Transverse colon (tissue), 4 donors: ENCODE results near the gene ANTKMT. TPM values are rescaled to one million over a fixed set of nuclear protein-coding genes. Genes with fewer than 3 reads are reported as not detected.

Source experiments
- DNase-seq: peaks from one replicate; pipeline ENCODE4 v3.0.0-alpha.2; 2019
- H3K27ac ChIP-seq, 4 donors: fragments of 200-600 bp; sonication (generic); 2 replicates each; pipeline ENCODE4 v1.5.1; 2016 to 2018; ENCODE audit warnings: inconsistent platforms in 4 of 4
- H3K27me3 ChIP-seq: fragments of 200-600 bp; sonication (generic); 2 replicates; pipeline ENCODE4 v1.5.1; 2017; ENCODE audit warnings: inconsistent platforms
- H3K36me3 ChIP-seq, 4 donors: fragments of 200-600 bp; sonication (generic); 2 replicates each; pipeline ENCODE4 v1.5.1; 2017 to 2019; ENCODE audit warnings: inconsistent platforms in 4 of 4
- H3K4me1 ChIP-seq, 4 donors: fragments of 200-600 bp; sonication (generic); 2 replicates each; pipeline ENCODE4 v1.5.1; 2017 to 2020; ENCODE audit warnings: inconsistent platforms in 4 of 4
- H3K4me3 ChIP-seq, 4 donors: fragments of 200-600 bp; sonication (generic); 1 replicate in 1 of 4; 2 replicates in 3 of 4; pipeline versions ENCODE4 v1.5.1 to v1.6.1; 2017 to 2019; ENCODE audit warnings: inconsistent platforms in 4 of 4
- H3K9me3 ChIP-seq, 2 donors: fragments of 200-600 bp; sonication (generic); 2 replicates each; pipeline ENCODE4 v1.5.1; 2017 to 2019; ENCODE audit warnings: inconsistent platforms in 2 of 2
- EP300 ChIP-seq: sonication (generic); formaldehyde crosslinking; IDR thresholded peaks from one replicate; pipeline ENCODE4 v1.6.1; 2017; ENCODE audit warnings: antibody characterized with exemption, low read depth
- POLR2A ChIP-seq: fragments of 450-650 bp; IDR thresholded peaks from one replicate; pipeline ENCODE4 v1.6.1; 2016; ENCODE audit warnings: antibody characterized with exemption, mild to moderate bottlenecking, moderate library complexity
- POLR2AphosphoS5 ChIP-seq, 3 donors: sonication (generic); formaldehyde crosslinking; IDR thresholded peaks; one replicate each; pipeline ENCODE4 v1.6.1; 2016; ENCODE audit warnings: antibody characterized with exemption in 3 of 3
- WGBS, 2 donors: methylation state at CpG; one replicate each; pipeline ENCODE4 v1.1.5; 2018; ENCODE audit warnings: low coverage in 1 of 2; 5-methylcytosine and 5-hydroxymethylcytosine counted together
- in situ Hi-C, 4 donors: fragments of 200-750 bp; cut with MboI; loops; one replicate each; pipeline versions ENCODE4 v1.15.0 to v1.15.1; 2017; ENCODE audit warnings: low sequenced_read_pairs in 3 of 4, low pct_ligation_motif_present in 1 of 4, low pct_unique_long_range_greater_than_20kb in 1 of 4
- intact Hi-C: fragments of 100-400 bp; cut with DNase I; formaldehyde crosslinking; loops from one replicate; pipeline ENCODE4 v1.15.1; 2023; ENCODE audit warnings: low total_unique reads
- total RNA-seq, 4 donors: library from RNA; depleted of rRNA; stranded (reverse); fragments of >200 nt; gene quantifications; one replicate each; pipeline ENCODE4 v1.1.0, GENCODE V29; 2016
- TF ChIP-seq, protein P1 (sequence below), 5 experiments: fragments of 200-600 bp in 3 of 5; fragments of 450-650 bp in 2 of 5; sonication (generic) in 3 of 5; IDR thresholded peaks; 1 replicate in 2 of 5; 2 replicates in 3 of 5; pipeline ENCODE4 v1.5.1; 2016 to 2017; ENCODE audit warnings: antibody characterized with exemption in 5 of 5, inconsistent platforms in 3 of 5, mild to moderate bottlenecking in 2 of 5, moderate library complexity in 1 of 5

The ANTKMT gene
- total RNA-seq, 4 donors from 2014 or later: 19.7 to 53.0 (median 38.2) TPM

DNA sequence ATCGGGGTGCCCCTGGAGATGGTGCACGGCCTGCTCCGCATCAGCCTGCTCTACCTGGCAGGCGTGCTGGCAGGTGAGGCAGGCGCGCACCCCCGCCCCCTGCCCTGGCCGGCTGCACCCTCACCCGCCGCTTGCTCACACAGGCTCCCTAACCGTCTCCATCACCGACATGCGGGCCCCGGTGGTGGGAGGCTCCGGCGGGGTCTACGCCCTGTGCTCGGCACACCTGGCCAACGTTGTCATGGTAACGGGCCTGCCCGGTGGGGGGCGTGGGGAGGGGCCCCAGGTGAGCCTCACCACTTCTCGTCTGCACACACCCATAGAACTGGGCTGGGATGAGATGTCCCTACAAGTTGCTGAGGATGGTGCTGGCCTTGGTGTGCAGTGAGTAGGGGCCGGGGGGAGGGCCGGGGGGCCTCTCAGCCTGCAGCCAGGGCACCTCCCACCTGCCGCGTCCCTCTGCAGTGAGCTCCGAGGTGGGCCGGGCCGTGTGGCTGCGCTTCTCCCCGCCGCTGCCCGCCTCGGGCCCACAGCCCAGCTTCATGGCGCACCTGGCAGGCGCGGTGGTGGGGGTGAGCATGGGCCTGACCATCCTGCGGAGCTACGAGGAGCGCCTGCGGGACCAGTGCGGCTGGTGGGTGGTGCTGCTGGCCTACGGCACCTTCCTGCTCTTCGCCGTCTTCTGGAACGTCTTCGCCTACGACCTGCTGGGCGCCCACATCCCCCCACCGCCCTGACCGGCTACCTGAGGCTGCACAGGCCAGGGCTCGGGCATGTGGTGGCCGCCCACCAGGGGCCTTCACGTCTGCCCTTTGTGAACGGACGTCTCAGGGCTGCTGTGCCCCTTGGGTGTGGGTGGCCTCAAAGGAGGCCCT is 43.4 kb upstream of the ANTKMT start:
- 71% methylated on average over 31 of the region's 57 CpGs; no CpG with 5 or more reads in 1 of the 2 donors for WGBS, 2 donors
- DNase-seq: no peak
- H3K4me1 ChIP-seq: peaks cover 34 to 70% (median 53%) of the 10 kb centered on the region in 4 donors
- TF ChIP-seq POLR2AphosphoS5 (IDR thresholded peaks at IDR 0.05) (no peak), EP300 (no peak), POLR2A (no peak)
- TF ChIP-seq, protein P1, sequence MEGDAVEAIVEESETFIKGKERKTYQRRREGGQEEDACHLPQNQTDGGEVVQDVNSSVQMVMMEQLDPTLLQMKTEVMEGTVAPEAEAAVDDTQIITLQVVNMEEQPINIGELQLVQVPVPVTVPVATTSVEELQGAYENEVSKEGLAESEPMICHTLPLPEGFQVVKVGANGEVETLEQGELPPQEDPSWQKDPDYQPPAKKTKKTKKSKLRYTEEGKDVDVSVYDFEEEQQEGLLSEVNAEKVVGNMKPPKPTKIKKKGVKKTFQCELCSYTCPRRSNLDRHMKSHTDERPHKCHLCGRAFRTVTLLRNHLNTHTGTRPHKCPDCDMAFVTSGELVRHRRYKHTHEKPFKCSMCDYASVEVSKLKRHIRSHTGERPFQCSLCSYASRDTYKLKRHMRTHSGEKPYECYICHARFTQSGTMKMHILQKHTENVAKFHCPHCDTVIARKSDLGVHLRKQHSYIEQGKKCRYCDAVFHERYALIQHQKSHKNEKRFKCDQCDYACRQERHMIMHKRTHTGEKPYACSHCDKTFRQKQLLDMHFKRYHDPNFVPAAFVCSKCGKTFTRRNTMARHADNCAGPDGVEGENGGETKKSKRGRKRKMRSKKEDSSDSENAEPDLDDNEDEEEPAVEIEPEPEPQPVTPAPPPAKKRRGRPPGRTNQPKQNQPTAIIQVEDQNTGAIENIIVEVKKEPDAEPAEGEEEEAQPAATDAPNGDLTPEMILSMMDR (IDR thresholded peaks at IDR 0.05): no peak
- H3K36me3 ChIP-seq: peaks cover 0 to 9% (median 0%) of the 10 kb centered on the region in 4 donors
- peak overlapping the region in 3 of 4 donors; percentile 27 to 69 (median 40) for H3K27ac ChIP-seq
- intact Hi-C loops: no loop called here
- no peaks in the 10 kb centered on the region for H3K9me3 ChIP-seq
- no peak overlapping the region for H3K4me3 ChIP-seq
- no peaks in the 10 kb centered on the region for H3K27me3 ChIP-seq
- in situ Hi-C loops: no loop called here

- WGBS, 2 donors: 77% methylated on average over 19 of the region's 21 CpGs; no CpG with 5 or more reads in 1 of the 2 donors
- in situ Hi-C loops (no loop called here), intact Hi-C loops (no loop called here)
- Histone ChIP-seq H3K27me3 (no peaks in the 10 kb centered on the region), H3K9me3 (no peaks in the 10 kb centered on the region), H3K36me3 (peaks cover 0 to 9% (median 0%) of the 10 kb centered on the region in 4 donors), H3K4me3 (no peak overlapping the region), H3K4me1 (peaks cover 42 to 78% (median 59%) of the 10 kb centered on the region in 4 donors), H3K27ac (peak overlapping the region in 2 of 4 donors; percentile 95 to 96)
- TF ChIP-seq, protein P1 (IDR thresholded peaks at IDR 0.05): no peak
- TF ChIP-seq POLR2AphosphoS5 (IDR thresholded peaks at IDR 0.05) (no peak), POLR2A (no peak), EP300 (no peak)
- no peak for DNase-seq
These were observed 42.6 kb upstream of the ANTKMT start for GRCh38 chr16:678209-678857.

DNA sequence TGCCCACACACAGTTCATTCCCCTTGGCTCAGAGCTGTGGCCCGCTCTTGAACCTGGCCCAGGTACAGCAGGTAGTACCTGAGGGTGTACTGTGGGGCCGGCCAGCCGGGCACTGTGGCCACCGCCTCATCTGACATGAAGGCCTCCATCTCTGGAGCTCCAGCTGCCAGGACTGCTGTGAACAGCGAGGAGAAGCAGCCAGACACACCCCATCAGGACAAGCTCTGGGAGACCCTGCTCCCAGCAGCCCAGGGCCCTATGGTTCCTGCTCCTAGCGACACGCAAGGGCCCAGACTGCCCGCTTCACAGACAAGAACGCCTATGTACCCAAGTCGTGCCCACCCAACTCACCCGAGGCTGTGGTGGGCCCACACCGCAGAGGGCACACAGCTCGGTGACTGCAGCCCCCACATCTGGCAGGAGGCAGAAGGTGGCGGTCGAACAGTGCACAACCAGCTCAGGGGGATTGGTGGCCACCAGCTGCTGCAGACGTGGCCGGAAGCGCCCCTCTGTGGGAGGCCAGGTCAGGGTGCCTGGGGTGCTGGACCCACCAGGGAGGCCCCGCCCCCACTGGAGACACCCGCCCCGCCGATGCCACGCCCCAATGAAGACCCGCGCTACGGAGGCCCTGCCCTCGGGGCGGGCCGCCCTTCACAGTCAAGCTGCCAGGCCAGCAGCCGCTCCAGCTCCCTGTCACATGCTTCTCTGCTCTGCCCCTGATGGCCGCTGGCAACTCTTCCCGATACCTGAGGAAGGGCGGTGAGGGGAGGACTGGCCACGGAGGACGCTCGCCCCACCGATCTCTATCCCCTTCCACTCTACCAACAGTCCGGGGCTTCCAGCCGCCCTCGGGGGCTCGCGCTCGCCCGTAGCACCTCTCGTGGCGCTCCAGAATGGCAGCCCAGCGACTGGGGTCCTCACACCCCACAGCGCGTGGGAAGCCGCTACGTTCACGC is 41.8 kb upstream of the ANTKMT start:
- TF ChIP-seq, protein P1 (IDR thresholded peaks at IDR 0.05): no peak
- peak; percentile 5 for TF ChIP-seq POLR2A
- peaks cover 45 to 83% (median 64%) of the 10 kb centered on the region in 4 donors for H3K4me1 ChIP-seq
- intact Hi-C loops (no loop called here), in situ Hi-C loops (no loop called here)
- H3K27me3 ChIP-seq: no peaks in the 10 kb centered on the region
- WGBS, 2 donors: 29% methylated on average over 35 of the region's 52 CpGs; no CpG with 5 or more reads in 1 of the 2 donors
- H3K27ac ChIP-seq: peak overlapping the region; percentile 91 to 96 (median 95)
- no peaks in the 10 kb centered on the region for H3K9me3 ChIP-seq
- peak overlapping the region; percentile 25 to 81 (median 49) for H3K4me3 ChIP-seq
- H3K36me3 ChIP-seq: peaks cover 0 to 9% (median 0%) of the 10 kb centered on the region in 4 donors
- peak; percentile 74 for DNase-seq
